ENCODE measurements around the gene GAPT.

DNA sequence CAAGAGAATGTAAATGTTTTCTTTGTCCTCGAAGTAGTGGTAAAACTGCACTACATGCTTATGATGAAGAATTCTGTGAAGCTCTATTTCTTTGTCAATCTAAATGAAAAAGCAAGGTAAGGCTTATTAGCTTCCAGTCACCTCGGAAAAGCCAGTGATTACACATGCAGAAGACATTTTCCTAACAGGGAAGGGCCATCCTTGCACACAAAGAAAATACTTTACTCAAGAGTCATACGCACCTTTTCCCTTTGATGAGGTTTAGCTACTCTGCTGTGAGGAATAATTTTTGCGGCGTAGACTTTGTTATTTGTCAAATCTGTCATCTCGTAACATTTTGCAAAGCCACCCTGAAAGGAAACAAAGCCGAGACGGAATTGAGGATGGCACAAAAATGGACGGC lies 32.5 kb upstream of the GAPT start:
- TF ChIP-seq, protein P1, sequence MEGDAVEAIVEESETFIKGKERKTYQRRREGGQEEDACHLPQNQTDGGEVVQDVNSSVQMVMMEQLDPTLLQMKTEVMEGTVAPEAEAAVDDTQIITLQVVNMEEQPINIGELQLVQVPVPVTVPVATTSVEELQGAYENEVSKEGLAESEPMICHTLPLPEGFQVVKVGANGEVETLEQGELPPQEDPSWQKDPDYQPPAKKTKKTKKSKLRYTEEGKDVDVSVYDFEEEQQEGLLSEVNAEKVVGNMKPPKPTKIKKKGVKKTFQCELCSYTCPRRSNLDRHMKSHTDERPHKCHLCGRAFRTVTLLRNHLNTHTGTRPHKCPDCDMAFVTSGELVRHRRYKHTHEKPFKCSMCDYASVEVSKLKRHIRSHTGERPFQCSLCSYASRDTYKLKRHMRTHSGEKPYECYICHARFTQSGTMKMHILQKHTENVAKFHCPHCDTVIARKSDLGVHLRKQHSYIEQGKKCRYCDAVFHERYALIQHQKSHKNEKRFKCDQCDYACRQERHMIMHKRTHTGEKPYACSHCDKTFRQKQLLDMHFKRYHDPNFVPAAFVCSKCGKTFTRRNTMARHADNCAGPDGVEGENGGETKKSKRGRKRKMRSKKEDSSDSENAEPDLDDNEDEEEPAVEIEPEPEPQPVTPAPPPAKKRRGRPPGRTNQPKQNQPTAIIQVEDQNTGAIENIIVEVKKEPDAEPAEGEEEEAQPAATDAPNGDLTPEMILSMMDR (optimal IDR thresholded peaks at IDR 0.05 in 1 of 3, IDR thresholded peaks at IDR 0.05 in 1 of 3, conservative IDR thresholded peaks at IDR 0.05 in 1 of 3; ENCODE audit: extremely low read depth in 1 of 3, insufficient read depth in 2 of 3, low read length in 3 of 3): no peak
- no peak for TF ChIP-seq EZH2 (IDR thresholded peaks at IDR 0.05; ENCODE audit: low read length)

All from keratinocyte (primary cell).